ENCODE results near the gene CXCL5.
A peak's percentile ranks its signal among the peaks of the same experiment; 100 is the strongest.

DNA sequence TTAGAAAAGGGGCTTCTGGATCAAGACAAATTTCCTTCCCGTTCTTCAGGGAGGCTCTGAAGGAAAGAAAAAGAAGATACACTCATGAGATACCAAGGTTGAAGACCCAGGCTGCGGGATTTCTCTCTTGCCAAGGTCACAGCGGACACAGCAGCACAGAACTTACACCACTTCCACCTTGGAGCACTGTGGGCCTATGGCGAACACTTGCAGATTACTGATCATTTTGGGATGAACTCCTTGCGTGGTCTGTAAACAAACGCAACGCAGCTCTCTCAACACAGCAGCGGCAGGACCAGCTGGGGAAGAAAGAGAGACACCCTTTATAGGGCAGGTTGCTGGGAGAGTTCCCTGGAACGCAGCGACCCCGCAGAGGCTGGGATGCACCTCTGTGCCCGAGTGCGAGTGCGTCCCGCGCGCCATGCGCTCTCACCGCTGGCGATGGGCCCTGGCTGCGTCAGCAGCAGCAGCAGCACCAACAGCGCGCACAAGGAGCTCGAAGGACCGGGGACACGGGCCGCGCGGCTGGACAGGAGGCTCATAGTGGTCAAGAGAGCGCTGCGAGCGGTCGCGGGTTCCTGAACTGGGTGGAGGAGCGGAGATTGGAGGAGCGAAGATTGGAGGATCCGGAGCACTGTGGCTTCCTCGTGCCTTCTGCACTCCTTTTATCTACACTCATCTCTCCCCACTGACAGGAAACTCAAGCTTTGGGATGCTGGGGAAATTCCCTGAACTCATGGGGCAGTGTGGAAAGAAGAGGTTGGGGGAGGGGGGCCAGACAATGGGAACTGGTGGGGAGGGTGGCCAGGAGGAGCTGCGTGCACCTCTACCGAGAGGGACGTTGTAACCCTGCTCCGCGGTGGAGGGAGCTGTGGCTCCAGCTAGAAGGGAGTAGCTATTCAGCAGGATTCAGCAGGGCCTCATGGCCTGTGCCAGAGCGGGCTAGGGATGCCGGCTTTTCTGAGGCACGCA lies at the start of gene CXCL5:
- peak in 1 of 2 donors; percentile 15 for TF ChIP-seq CTCF (conservative IDR thresholded peaks at IDR 0.05 in 1 of 2, IDR thresholded peaks at IDR 0.05 in 1 of 2; ENCODE audit: extremely low read depth in 1 of 2, insufficient read depth in 1 of 2, low read depth in 1 of 2, low read length in 2 of 2)
- TF ChIP-seq EZH2 (IDR thresholded peaks at IDR 0.05; ENCODE audit: borderline replicate concordance, low read length), result no peak

Data from mammary epithelial cell (primary cell).